HepG2 (cell line): ENCODE data around the gene ZWILCH. TPM values are rescaled to one million over a fixed set of nuclear protein-coding genes. Genes with fewer than 3 reads are reported as not detected.

Experiments used
- ARID5B ChIP-seq: IDR thresholded peaks from 2 replicates; pipeline ENCODE4 v1.4.0; 2020; ENCODE audit warnings: mild to moderate bottlenecking, missing genetic modification reagents
- ATF2 ChIP-seq: sonication (generic); formaldehyde crosslinking; IDR thresholded peaks from 2 replicates; pipeline ENCODE4 v1.4.0; 2020; ENCODE audit warnings: missing genetic modification reagents
- CENPX ChIP-seq: sonication (generic); formaldehyde crosslinking; IDR thresholded peaks from 2 replicates; pipeline ENCODE4 v1.9.0; 2021; ENCODE audit warnings: mild to moderate bottlenecking, missing genetic modification reagents, moderate library complexity
- DNMT3B ChIP-seq: conservative IDR thresholded peaks from 2 replicates; pipeline ENCODE4 v1.6.1; 2016; ENCODE audit warnings: missing biosample characterization, control low read depth
- FOXP1 ChIP-seq, 2 experiments: fragments of 450-650 bp in 1 of 2; IDR thresholded peaks; 2 replicates each; pipeline ENCODE4 v1.6.1; 2017 to 2018; ENCODE audit warnings: antibody characterized with exemption in 1 of 2
- KLF13 ChIP-seq: sonication (generic); formaldehyde crosslinking; IDR thresholded peaks from 2 replicates; pipeline ENCODE4 v1.4.0; 2020; ENCODE audit warnings: mild to moderate bottlenecking, missing genetic modification reagents
- MAFG ChIP-seq: sonication (generic); formaldehyde crosslinking; IDR thresholded peaks from 2 replicates; pipeline ENCODE4 v1.5.1; 2020; ENCODE audit warnings: mild to moderate bottlenecking, missing genetic modification reagents
- MAZ ChIP-seq, 2 experiments: sonication (generic) in 1 of 2; formaldehyde crosslinking in 1 of 2; IDR thresholded peaks; 2 replicates each; pipeline versions ENCODE4 v1.5.0 to v1.6.1; 2012 to 2020; ENCODE audit warnings: low read depth in 2 of 2, mild to moderate bottlenecking in 2 of 2, borderline replicate concordance in 1 of 2, improper control_type of control experiment in 1 of 2, low read length in 1 of 2, missing genetic modification reagents in 1 of 2, moderate library complexity in 1 of 2
- MIXL1 ChIP-seq: IDR thresholded peaks from 2 replicates; pipeline ENCODE4 v1.6.1; 2016
- MTF1 ChIP-seq: sonication (generic); formaldehyde crosslinking; IDR thresholded peaks from 2 replicates; pipeline ENCODE4 v1.5.0; 2020; ENCODE audit warnings: missing genetic modification reagents
- NAIF1 ChIP-seq: sonication (generic); formaldehyde crosslinking; IDR thresholded peaks from 2 replicates; pipeline ENCODE4 v1.5.0; 2020; ENCODE audit warnings: mild to moderate bottlenecking, missing genetic modification reagents, borderline replicate concordance
- NR0B2 ChIP-seq: sonication (generic); formaldehyde crosslinking; IDR thresholded peaks from 2 replicates; pipeline ENCODE4 v1.4.0; 2020; ENCODE audit warnings: mild to moderate bottlenecking, missing genetic modification reagents
- PCBP1 ChIP-seq: fragments of 200-400 bp; formaldehyde crosslinking; IDR thresholded peaks from 2 replicates; pipeline ENCODE4 v1.6.1; 2017; ENCODE audit warnings: mild to moderate bottlenecking, low read depth, low read length, borderline replicate concordance
- POGK ChIP-seq: sonication (generic); formaldehyde crosslinking; conservative IDR thresholded peaks from 2 replicates; pipeline ENCODE4 v1.8.0; 2022; ENCODE audit warnings: mild to moderate bottlenecking, moderate library complexity, missing genetic modification reagents
- POLR2G ChIP-seq: fragments of 200-400 bp; formaldehyde crosslinking; IDR thresholded peaks from 2 replicates; pipeline ENCODE4 v1.6.1; 2018; ENCODE audit warnings: mild to moderate bottlenecking, low read depth, low read length, moderate library complexity
- ZC3H13 ChIP-seq: sonication (generic); formaldehyde crosslinking; IDR thresholded peaks from 2 replicates; pipeline ENCODE4 v1.8.1; 2023; ENCODE audit warnings: mild to moderate bottlenecking, missing genetic modification reagents, moderate library complexity
- ZNF101 ChIP-seq: sonication (generic); formaldehyde crosslinking; IDR thresholded peaks from 2 replicates; pipeline ENCODE4 v1.4.0; 2020; ENCODE audit warnings: mild to moderate bottlenecking, low read depth, missing genetic modification reagents, borderline replicate concordance
- ZNF503 ChIP-seq: sonication (generic); formaldehyde crosslinking; IDR thresholded peaks from 2 replicates; pipeline ENCODE4 v1.4.0; 2020; ENCODE audit warnings: missing genetic modification reagents
- polyA plus RNA-seq, 8 experiments: library from polyadenylated mRNA; depleted of rRNA in 3 of 8; stranded (reverse) in 7 of 8; unstranded in 1 of 8; fragments of >200 nt; fragmentation: Illumina TruSeq in 4 of 8; extraction: Trizol in 4 of 8; gene quantifications; 2 replicates each; pipeline versions ENCODE4 v1.2.1 to v1.2.3, GENCODE V29; 2011 to 2016; ENCODE audit warnings: low read depth in 4 of 8, missing spikeins in 1 of 8, mixed read lengths in 1 of 8; ENCODE audit not compliant: insufficient read depth in 1 of 8
- total RNA-seq, 5 experiments: library from RNA; depleted of rRNA; stranded (reverse); fragments of >200 nt; fragmentation: Illumina TruSeq; extraction: Trizol; gene quantifications; 2 replicates each; pipeline ENCODE4 v1.2.3, GENCODE V29; 2016; ENCODE audit warnings: low read depth in 1 of 5

The ZWILCH gene
- total and polyA plus RNA-seq, 2 of the 13 experiments (the other 11 are each of a cell fraction or from before 2014, with no cell fraction given) = 9.5 to 27.8 TPM

- no peak for TF ChIP-seq MAFG
- peak; percentile 39; the same call in 1 of the 2 replicates for TF ChIP-seq ATF2 (CRISPR knock-in tag)
- TF ChIP-seq POLR2G = peak; percentile 99
- no peak for TF ChIP-seq KLF13
- TF ChIP-seq NR0B2 (CRISPR knock-in tag) = peak; percentile 42; the same call in 1 of the 2 replicates
- peak; percentile 43; the same call in 1 of the 2 replicates for TF ChIP-seq POGK (CRISPR knock-in tag)
- no peak for TF ChIP-seq CENPX (CRISPR knock-in tag)
- no peak; the same call in 1 of the 2 replicates for TF ChIP-seq DNMT3B (CRISPR knock-in tag)
- no peak for TF ChIP-seq FOXP1 (IDR thresholded peaks at IDR 0.05)
- TF ChIP-seq FOXP1 (CRISPR knock-in tag; IDR thresholded peaks at IDR 0.05) = peak; percentile 60
- no peak for TF ChIP-seq ZNF101 (CRISPR knock-in tag)
- TF ChIP-seq ZNF503 (CRISPR knock-in tag) = no peak
- no peak; the same call in 1 of the 2 replicates for TF ChIP-seq MIXL1
- TF ChIP-seq MAZ (IDR thresholded peaks at IDR 0.05; ENCODE audit: borderline replicate concordance, low read depth, low read length) = 0 out of 2 replicates have a peak, but pooled peaks have one; percentile 36
- no peak for TF ChIP-seq MAZ (CRISPR knock-in tag; IDR thresholded peaks at IDR 0.05; ENCODE audit: low read depth)
- 0 out of 2 replicates have a peak, but pooled peaks have one; percentile 54 for TF ChIP-seq PCBP1
- TF ChIP-seq NAIF1 (CRISPR knock-in tag) = peak; percentile 94; the same call in 1 of the 2 replicates
- TF ChIP-seq ARID5B (CRISPR knock-in tag) = no peak; the same call in 1 of the 2 replicates
- no peak for TF ChIP-seq ZC3H13 (CRISPR knock-in tag)
- 0 out of 2 replicates have a peak, but pooled peaks have one; percentile 62 for TF ChIP-seq MTF1
These were observed at the start of gene ZWILCH, which contains the start of gene RPL4 (continued) for GRCh38 chr15:66504563-66505429.
